MM.1S (cell line): Measurements from ENCODE around the gene MACROD2.

Experiments used
- EZH2 ChIP-seq: fragments of 300-600 bp; sonication (generic); optimal IDR thresholded peaks from 2 replicates; pipeline ENCODE3; 2017; ENCODE audit warnings: low read depth, mild to moderate bottlenecking, antibody characterized with exemption, low read length, mixed read lengths
- TF ChIP-seq, protein P1 (sequence below): fragments of 300-600 bp; sonication (generic); IDR thresholded peaks from 2 replicates; pipeline ENCODE4 v1.5.1; 2016; ENCODE audit warnings: antibody characterized with exemption, low read length, mixed read lengths

DNA sequence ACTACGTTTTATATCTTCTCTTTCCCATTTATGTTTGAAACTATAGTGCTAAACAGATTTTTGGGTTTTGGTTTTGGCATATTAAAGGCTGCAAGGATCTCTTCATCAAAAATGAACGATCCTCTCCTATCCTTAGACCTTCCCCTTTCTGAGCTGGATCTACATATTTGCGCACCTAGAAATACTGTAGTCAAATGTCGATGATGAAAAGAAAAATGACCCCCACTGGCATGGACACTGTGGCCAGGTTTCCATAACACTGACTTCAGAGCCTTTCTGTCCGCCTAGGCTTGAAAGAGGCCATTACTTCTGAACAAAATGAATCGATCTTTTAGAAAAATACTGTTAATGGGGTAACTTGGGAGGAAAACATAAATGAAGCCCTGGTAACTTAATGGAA lies 336.3 kb downstream of the MACROD2 start:
- TF ChIP-seq, protein P1, sequence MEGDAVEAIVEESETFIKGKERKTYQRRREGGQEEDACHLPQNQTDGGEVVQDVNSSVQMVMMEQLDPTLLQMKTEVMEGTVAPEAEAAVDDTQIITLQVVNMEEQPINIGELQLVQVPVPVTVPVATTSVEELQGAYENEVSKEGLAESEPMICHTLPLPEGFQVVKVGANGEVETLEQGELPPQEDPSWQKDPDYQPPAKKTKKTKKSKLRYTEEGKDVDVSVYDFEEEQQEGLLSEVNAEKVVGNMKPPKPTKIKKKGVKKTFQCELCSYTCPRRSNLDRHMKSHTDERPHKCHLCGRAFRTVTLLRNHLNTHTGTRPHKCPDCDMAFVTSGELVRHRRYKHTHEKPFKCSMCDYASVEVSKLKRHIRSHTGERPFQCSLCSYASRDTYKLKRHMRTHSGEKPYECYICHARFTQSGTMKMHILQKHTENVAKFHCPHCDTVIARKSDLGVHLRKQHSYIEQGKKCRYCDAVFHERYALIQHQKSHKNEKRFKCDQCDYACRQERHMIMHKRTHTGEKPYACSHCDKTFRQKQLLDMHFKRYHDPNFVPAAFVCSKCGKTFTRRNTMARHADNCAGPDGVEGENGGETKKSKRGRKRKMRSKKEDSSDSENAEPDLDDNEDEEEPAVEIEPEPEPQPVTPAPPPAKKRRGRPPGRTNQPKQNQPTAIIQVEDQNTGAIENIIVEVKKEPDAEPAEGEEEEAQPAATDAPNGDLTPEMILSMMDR, result no peak
- TF ChIP-seq EZH2, result no peak
